Measurements from ENCODE around the gene DNER. TPM values are rescaled to one million over a fixed set of nuclear protein-coding genes. Genes with fewer than 3 reads are reported as not detected.

DNER gene
- total and polyA plus RNA-seq, 2 experiments from 2014 or later, result 0.39 to 0.65 TPM

DNA sequence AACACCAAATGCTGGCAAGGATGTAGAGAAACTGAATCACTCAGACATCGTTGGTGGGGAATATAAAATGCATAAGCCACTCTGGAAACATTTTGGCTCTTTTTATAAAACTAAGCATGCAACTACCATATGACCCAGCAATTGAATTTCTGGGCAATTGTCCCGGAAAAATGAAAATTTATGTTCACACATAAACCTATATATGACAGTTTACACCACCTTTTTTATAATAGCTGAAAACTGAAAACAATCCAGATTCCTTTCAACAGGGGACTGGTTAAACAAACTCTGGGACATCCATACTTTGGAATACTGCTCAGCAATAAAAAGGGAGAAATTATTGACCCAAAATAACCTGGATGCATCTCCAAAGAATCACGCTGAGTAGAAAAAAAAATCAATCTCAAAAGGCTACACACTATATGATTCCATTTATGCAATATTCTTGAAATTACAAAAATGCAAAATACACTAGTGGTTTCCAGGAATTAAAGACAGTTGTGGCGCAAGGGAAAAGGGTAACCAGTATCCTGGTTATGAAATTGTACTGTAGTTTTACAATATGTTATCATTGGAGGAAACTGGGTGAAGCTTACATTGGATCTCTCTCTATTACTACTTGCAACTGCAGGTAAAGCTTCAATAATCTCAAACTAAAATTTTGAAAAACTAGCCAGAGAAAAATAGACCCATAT is 313.0 kb downstream of the DNER start:
- Histone ChIP-seq H3K9me2 (ENCODE audit: insufficient read depth) (no peaks in the 10 kb centered on the region), H2AFZ (no peak overlapping the region), H3K4me1 (ENCODE audit: insufficient read depth) (no peaks in the 10 kb centered on the region), H3K79me2 (ENCODE audit: insufficient read depth) (no peaks in the 10 kb centered on the region), H3K9ac (no peak overlapping the region), H3K36me3 (ENCODE audit: low read depth) (no peaks in the 10 kb centered on the region), H3K27ac (no peak overlapping the region), H3K9me3 (ENCODE audit: low read depth) (no peaks in the 10 kb centered on the region), H4K20me1 (ENCODE audit: insufficient read depth) (no peaks in the 10 kb centered on the region), H3F3A (ENCODE audit: insufficient read depth) (no peaks in the 10 kb centered on the region), H3K27me3 (replicated peaks; ENCODE audit: insufficient read depth) (no peaks in the 10 kb centered on the region), H3K4me3 (no peak overlapping the region), H3K4me2 (ENCODE audit: unreplicated experiment) (no peak overlapping the region)
- DNase-seq, result no peak
- in situ Hi-C loops (cut with MboI), result no loop called here
- TF ChIP-seq EZH2phosphoT487 (IDR thresholded peaks at IDR 0.05; ENCODE audit: insufficient read depth, low read depth) (no peak), EZH2 (IDR thresholded peaks at IDR 0.05; ENCODE audit: insufficient read depth, poor library complexity, severe bottlenecking) (no peak)
- 46 to 47% methylated on average over 4 of the region's 4 CpGs for WGBS, 2 experiments (ENCODE audit: low coverage in 1 of 2, low lambda C conversion rate in 2 of 2, missing lambda C conversion rate in 2 of 2)

DNA sequence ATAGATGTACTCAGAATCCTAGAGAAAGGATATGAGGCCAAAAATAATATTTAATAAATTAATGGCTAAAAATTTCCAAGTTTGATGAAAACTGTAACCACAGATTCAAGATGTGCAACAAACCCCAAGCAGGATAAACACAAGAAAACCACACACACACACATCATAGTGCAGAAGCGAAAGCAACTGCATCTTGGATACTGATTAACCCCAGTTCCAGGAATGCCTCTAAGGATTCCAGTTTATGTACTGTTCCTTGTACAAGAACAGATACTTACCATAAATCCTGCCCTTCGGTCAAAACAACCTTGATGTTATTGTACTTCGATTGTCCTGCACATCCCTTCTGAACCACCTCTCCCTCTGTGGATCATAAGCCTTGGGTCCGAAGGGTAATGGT is 320.4 kb downstream of the DNER start:
- Histone ChIP-seq H3K79me2 (ENCODE audit: insufficient read depth) (no peaks in the 10 kb centered on the region), H3K27me3 (replicated peaks; ENCODE audit: insufficient read depth) (no peaks in the 10 kb centered on the region; the same call in 1 of the 2 replicates)

DNA sequence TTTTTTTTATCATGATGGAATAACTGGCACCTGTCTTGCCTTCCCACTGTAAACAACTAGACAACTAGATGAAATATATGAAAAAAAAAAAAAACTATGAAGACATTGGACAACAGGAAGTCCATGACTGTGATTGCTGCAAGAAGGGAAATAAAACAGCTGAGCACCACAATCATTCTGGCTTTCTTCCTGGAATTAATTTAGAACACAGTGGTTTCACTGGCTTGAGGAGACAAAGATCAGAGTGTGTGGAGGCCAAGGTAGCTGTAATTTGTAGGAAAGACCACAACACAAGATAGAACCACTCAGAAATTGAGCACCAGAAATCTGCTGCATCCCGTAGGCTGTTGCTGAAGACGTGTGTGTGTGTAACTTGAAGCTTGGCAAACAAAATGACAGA is 322.2 kb downstream of the DNER start:
- H2AFZ ChIP-seq, result no peak overlapping the region
- in situ Hi-C loops (cut with MboI), result no loop called here
- H3K9me2 ChIP-seq (ENCODE audit: insufficient read depth), result no peaks in the 10 kb centered on the region
- WGBS, 2 experiments (ENCODE audit: low coverage in 1 of 2, low lambda C conversion rate in 2 of 2, missing lambda C conversion rate in 2 of 2), result 9 to 17% methylated on average over 2 of the region's 2 CpGs
- H3K9ac ChIP-seq, result no peak overlapping the region
- H3K4me3 ChIP-seq, result no peak overlapping the region
- H3K4me2 ChIP-seq (ENCODE audit: unreplicated experiment), result no peak overlapping the region
- H3K4me1 ChIP-seq (ENCODE audit: insufficient read depth), result peaks cover 4% of the 10 kb centered on the region; the same call in 1 of the 2 replicates
- no peak overlapping the region for H3K27ac ChIP-seq
- DNase-seq, result peak; percentile 45
- H4K20me1 ChIP-seq (ENCODE audit: insufficient read depth), result no peaks in the 10 kb centered on the region
- no peaks in the 10 kb centered on the region for H3K79me2 ChIP-seq (ENCODE audit: insufficient read depth)
- TF ChIP-seq EZH2phosphoT487 (IDR thresholded peaks at IDR 0.05; ENCODE audit: insufficient read depth, low read depth), result no peak
- TF ChIP-seq EZH2 (IDR thresholded peaks at IDR 0.05; ENCODE audit: insufficient read depth, poor library complexity, severe bottlenecking), result no peak
- no peaks in the 10 kb centered on the region; the same call in 1 of the 2 replicates for H3K27me3 ChIP-seq (replicated peaks; ENCODE audit: insufficient read depth)
- H3K36me3 ChIP-seq (ENCODE audit: low read depth), result no peaks in the 10 kb centered on the region
- no peaks in the 10 kb centered on the region for H3F3A ChIP-seq (ENCODE audit: insufficient read depth)
- H3K9me3 ChIP-seq (ENCODE audit: low read depth), result no peaks in the 10 kb centered on the region

More for the DNA sequence above, 320.4 kb downstream of the DNER start:
- Histone ChIP-seq H3K4me3 (no peak overlapping the region), H2AFZ (no peak overlapping the region), H3K27ac (no peak overlapping the region), H4K20me1 (ENCODE audit: insufficient read depth) (no peaks in the 10 kb centered on the region), H3K9me3 (ENCODE audit: low read depth) (no peaks in the 10 kb centered on the region), H3K36me3 (ENCODE audit: low read depth) (no peaks in the 10 kb centered on the region), H3F3A (ENCODE audit: insufficient read depth) (no peaks in the 10 kb centered on the region), H3K9ac (no peak overlapping the region), H3K9me2 (ENCODE audit: insufficient read depth) (no peaks in the 10 kb centered on the region), H3K4me2 (ENCODE audit: unreplicated experiment) (no peak overlapping the region), H3K4me1 (ENCODE audit: insufficient read depth) (no peaks in the 10 kb centered on the region)
- in situ Hi-C loops (cut with MboI), result no loop called here
- TF ChIP-seq EZH2phosphoT487 (IDR thresholded peaks at IDR 0.05; ENCODE audit: insufficient read depth, low read depth), result no peak
- TF ChIP-seq EZH2 (IDR thresholded peaks at IDR 0.05; ENCODE audit: insufficient read depth, poor library complexity, severe bottlenecking), result no peak
- 78 to 80% methylated on average over 4 of the region's 4 CpGs for WGBS, 2 experiments (ENCODE audit: low coverage in 1 of 2, low lambda C conversion rate in 2 of 2, missing lambda C conversion rate in 2 of 2)
- no peak for DNase-seq

DNA sequence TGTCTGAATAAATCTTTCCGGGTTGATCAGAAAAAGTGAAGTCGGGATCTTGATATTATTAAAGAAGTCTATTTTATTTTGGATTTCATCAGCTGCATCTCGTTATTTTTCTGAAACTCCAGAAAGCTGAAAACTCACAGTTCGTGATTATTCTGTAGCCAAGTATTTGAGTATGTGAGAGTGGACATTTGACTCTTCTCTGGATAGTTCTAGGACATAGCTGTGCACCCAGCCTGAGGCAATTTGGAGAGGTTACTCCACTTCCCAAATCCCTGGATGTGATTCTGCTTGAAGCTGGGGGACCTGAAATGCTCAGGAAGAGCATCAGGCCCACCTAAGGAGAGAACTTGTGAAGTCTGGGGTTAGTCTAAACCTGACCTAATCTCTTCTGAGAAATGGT is 325.6 kb downstream of the DNER start:
- Histone ChIP-seq H3K4me2 (ENCODE audit: unreplicated experiment) (no peak overlapping the region), H3F3A (ENCODE audit: insufficient read depth) (no peaks in the 10 kb centered on the region), H3K9me3 (ENCODE audit: low read depth) (no peaks in the 10 kb centered on the region), H3K9ac (no peak overlapping the region), H4K20me1 (ENCODE audit: insufficient read depth) (no peaks in the 10 kb centered on the region), H3K79me2 (ENCODE audit: insufficient read depth) (no peaks in the 10 kb centered on the region), H3K4me1 (ENCODE audit: insufficient read depth) (peaks cover 4% of the 10 kb centered on the region; the same call in 1 of the 2 replicates), H3K36me3 (ENCODE audit: low read depth) (no peaks in the 10 kb centered on the region), H3K27ac (no peak overlapping the region), H3K4me3 (no peak overlapping the region), H3K9me2 (ENCODE audit: insufficient read depth) (no peaks in the 10 kb centered on the region), H3K27me3 (replicated peaks; ENCODE audit: insufficient read depth) (no peaks in the 10 kb centered on the region; the same call in 1 of the 2 replicates), H2AFZ (no peak overlapping the region)
- WGBS, 2 experiments (ENCODE audit: low coverage in 1 of 2, low lambda C conversion rate in 2 of 2, missing lambda C conversion rate in 2 of 2), result 16 to 19% methylated on average over 4 of the region's 4 CpGs
- in situ Hi-C loops (cut with MboI), result no loop called here
- no peak for TF ChIP-seq EZH2phosphoT487 (IDR thresholded peaks at IDR 0.05; ENCODE audit: insufficient read depth, low read depth)
- no peak for TF ChIP-seq EZH2 (IDR thresholded peaks at IDR 0.05; ENCODE audit: insufficient read depth, poor library complexity, severe bottlenecking)
- DNase-seq, result no peak

All from GM23248 (cell line).